Peyer's patch (tissue), 4 donors: ENCODE measurements around the gene TMEM117. TPM values are rescaled to one million over a fixed set of nuclear protein-coding genes. Genes with fewer than 3 reads are reported as not detected.

Experiments
- DNase-seq, 3 donors: peaks; one replicate each; pipeline ENCODE4 v3.0.0-alpha.2; 2017 to 2019
- H3K27ac ChIP-seq, 4 donors: fragments of 200-600 bp; sonication (generic); one replicate each; pipeline ENCODE4 v1.5.1; 2016 to 2019
- H3K27me3 ChIP-seq, 2 donors: fragments of 200-600 bp; sonication (generic); one replicate each; pipeline ENCODE4 v1.5.1; 2019
- H3K36me3 ChIP-seq, 3 donors: fragments of 200-600 bp; sonication (generic); one replicate each; pipeline ENCODE4 v1.5.1; 2016 to 2019
- H3K4me1 ChIP-seq, 4 donors: fragments of 200-600 bp; sonication (generic); one replicate each; pipeline ENCODE4 v1.5.1; 2016 to 2019
- H3K4me3 ChIP-seq, 4 donors: fragments of 200-600 bp; sonication (generic); 1 replicate in 3 of 4; 2 replicates in 1 of 4; pipeline ENCODE4 v1.5.1; 2016 to 2019; ENCODE audit warnings: mild to moderate bottlenecking in 1 of 4
- H3K9me3 ChIP-seq, 4 donors: fragments of 200-600 bp; sonication (generic); one replicate each; pipeline ENCODE4 v1.5.1; 2016 to 2019; ENCODE audit warnings: mild to moderate bottlenecking in 1 of 4
- CTCF ChIP-seq, 6 experiments: fragments of 450-650 bp in 4 of 6; fragments of 200-600 bp in 2 of 6; sonication (generic) in 1 of 6; IDR thresholded peaks; one replicate each; pipeline ENCODE4 v1.5.1; 2017 to 2019; ENCODE audit warnings: antibody characterized with exemption in 6 of 6, mild to moderate bottlenecking in 3 of 6, moderate library complexity in 1 of 6
- POLR2A ChIP-seq, 2 donors: fragments of 450-650 bp; IDR thresholded peaks; one replicate each; pipeline ENCODE4 v1.5.1; 2017; ENCODE audit warnings: antibody characterized with exemption in 2 of 2, mild to moderate bottlenecking in 2 of 2, moderate library complexity in 2 of 2
- total RNA-seq, 4 donors: library from RNA; depleted of rRNA; stranded (reverse); fragments of >200 nt; gene quantifications; one replicate each; pipeline ENCODE4 v1.1.0, GENCODE V29; 2016

Gene TMEM117
- total RNA-seq, 4 donors from 2014 or later = 10.7 to 60.1 (median 51.9) TPM

GRCh38 chr12:44336577-44336976, 500.7 kb downstream of the TMEM117 start:
- H3K4me1 ChIP-seq = no peaks in the 10 kb centered on the region
- TF ChIP-seq POLR2A (IDR thresholded peaks at IDR 0.05) (no peak), CTCF (IDR thresholded peaks at IDR 0.05) (no peak)
- no peak overlapping the region for H3K4me3 ChIP-seq
- peaks cover 0 to 2% (median 0%) of the 10 kb centered on the region in 4 donors for H3K9me3 ChIP-seq
- H3K36me3 ChIP-seq = no peaks in the 10 kb centered on the region
- no peaks in the 10 kb centered on the region for H3K27me3 ChIP-seq
- no peak for DNase-seq
- H3K27ac ChIP-seq = no peak overlapping the region

DNA sequence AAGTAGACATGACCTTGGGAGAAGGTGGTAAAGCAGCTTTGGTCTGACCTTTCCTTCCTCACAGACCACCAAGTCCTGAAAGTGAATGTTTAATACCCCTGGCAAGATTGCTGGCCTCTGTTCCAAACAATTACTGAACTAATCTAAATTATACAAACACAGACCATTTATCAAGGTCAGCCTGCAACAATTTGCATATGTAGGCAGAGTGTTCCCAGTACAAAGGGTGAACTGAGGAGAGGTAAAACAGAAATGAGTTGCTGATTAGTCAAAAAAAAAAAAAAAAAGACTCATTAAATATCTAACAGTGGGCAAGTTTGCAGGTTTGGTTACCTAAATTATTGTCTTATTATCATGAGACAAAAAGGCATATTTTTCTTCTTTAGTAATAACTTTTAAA, 506.5 kb downstream of the TMEM117 start:
- Histone ChIP-seq H3K27me3 (no peaks in the 10 kb centered on the region), H3K27ac (no peak overlapping the region), H3K4me3 (no peak overlapping the region), H3K4me1 (no peaks in the 10 kb centered on the region), H3K9me3 (no peaks in the 10 kb centered on the region), H3K36me3 (no peaks in the 10 kb centered on the region)
- DNase-seq = no peak
- TF ChIP-seq CTCF (IDR thresholded peaks at IDR 0.05) = no peak
- TF ChIP-seq POLR2A (IDR thresholded peaks at IDR 0.05) = no peak

DNA sequence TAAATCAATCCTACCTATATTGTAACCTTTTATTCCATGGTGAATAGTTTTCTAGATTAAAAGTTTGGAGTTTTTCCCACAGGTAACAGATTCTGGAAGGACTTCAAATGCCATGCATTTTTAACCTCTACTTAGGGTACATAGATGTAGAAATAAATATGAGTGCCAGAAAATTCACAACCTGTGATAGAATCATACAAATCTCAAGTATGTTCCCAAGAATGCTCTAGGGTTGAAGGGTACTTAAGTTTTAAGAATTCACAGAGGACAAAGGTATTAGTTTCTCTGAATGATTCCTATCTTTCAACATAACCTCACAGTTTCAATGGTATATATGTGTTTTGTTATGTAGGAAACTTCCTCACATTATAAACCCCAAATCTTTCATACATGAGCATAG, 511.3 kb downstream of the TMEM117 start:
- H3K27me3 ChIP-seq = no peaks in the 10 kb centered on the region
- no peaks in the 10 kb centered on the region for H3K36me3 ChIP-seq
- H3K4me3 ChIP-seq = no peak overlapping the region
- DNase-seq = no peak
- H3K4me1 ChIP-seq = no peaks in the 10 kb centered on the region
- no peak for TF ChIP-seq CTCF (IDR thresholded peaks at IDR 0.05)
- TF ChIP-seq POLR2A (IDR thresholded peaks at IDR 0.05) = no peak
- no peaks in the 10 kb centered on the region for H3K9me3 ChIP-seq
- no peak overlapping the region for H3K27ac ChIP-seq

GRCh38 chr12:44357494-44357893, 521.6 kb downstream of the TMEM117 start:
- TF ChIP-seq CTCF (IDR thresholded peaks at IDR 0.05) = no peak
- no peak for TF ChIP-seq POLR2A (IDR thresholded peaks at IDR 0.05)
- H3K4me1 ChIP-seq = no peaks in the 10 kb centered on the region
- no peaks in the 10 kb centered on the region for H3K27me3 ChIP-seq

DNA sequence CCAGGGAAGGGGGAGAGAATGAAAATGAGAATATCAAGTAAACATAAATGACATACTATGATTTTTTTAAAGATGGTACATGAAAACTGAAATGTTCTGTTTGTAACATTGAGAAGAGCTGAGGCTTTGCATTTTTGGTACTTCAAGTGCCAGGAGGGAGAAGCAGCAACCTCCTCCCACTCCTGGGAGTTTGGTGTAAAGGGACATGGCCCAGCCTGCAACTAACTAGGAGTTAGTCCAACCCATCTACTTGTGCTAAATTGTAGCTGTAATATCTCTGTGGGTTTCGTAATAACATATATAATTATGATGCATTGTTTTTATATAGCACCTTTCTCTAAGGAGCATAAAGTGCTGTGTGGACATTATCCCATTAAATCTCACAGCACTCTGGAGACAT, 522.8 kb downstream of the TMEM117 start:
- Histone ChIP-seq H3K4me3 (no peak overlapping the region), H3K4me1 (no peaks in the 10 kb centered on the region), H3K27ac (no peak overlapping the region), H3K27me3 (no peaks in the 10 kb centered on the region), H3K9me3 (no peaks in the 10 kb centered on the region), H3K36me3 (no peaks in the 10 kb centered on the region)
- TF ChIP-seq CTCF (IDR thresholded peaks at IDR 0.05) (no peak), POLR2A (IDR thresholded peaks at IDR 0.05) (no peak)
- no peak for DNase-seq

More at GRCh38 chr12:44357494-44357893, 521.6 kb downstream of the TMEM117 start:
- no peak for DNase-seq
- Histone ChIP-seq H3K4me3 (no peak overlapping the region), H3K27ac (no peak overlapping the region), H3K9me3 (no peaks in the 10 kb centered on the region), H3K36me3 (no peaks in the 10 kb centered on the region)

GRCh38 chr12:44362947-44363346, 527.1 kb downstream of the TMEM117 start:
- Histone ChIP-seq H3K27me3 (no peaks in the 10 kb centered on the region), H3K4me3 (no peak overlapping the region), H3K27ac (no peak overlapping the region), H3K9me3 (no peaks in the 10 kb centered on the region), H3K4me1 (no peaks in the 10 kb centered on the region), H3K36me3 (no peaks in the 10 kb centered on the region)
- no peak for TF ChIP-seq CTCF (IDR thresholded peaks at IDR 0.05)
- TF ChIP-seq POLR2A (IDR thresholded peaks at IDR 0.05) = no peak
- DNase-seq = no peak
